ENCODE measurements around the gene SERPINB10. TPM values are rescaled to one million over a fixed set of nuclear protein-coding genes. Genes with fewer than 3 reads are reported as not detected.

SERPINB10 gene
- total and polyA plus RNA-seq, 2 donors from 2014 or later: not detected

GRCh38 chr18:63980027-63980426 is 72.3 kb downstream of the SERPINB10 start:
- intact Hi-C loops (cut with DNase I): no loop called here
- no peak overlapping the region for H3K27ac ChIP-seq (ENCODE audit: low read depth in 2 of 2, low read length in 2 of 2)
- H3K9me3 ChIP-seq (ENCODE audit: control insufficient read depth in 2 of 3, insufficient read depth in 1 of 3, low read length in 3 of 3): no peaks in the 10 kb centered on the region
- no peak for FAIRE-seq
- TF ChIP-seq, protein P1, sequence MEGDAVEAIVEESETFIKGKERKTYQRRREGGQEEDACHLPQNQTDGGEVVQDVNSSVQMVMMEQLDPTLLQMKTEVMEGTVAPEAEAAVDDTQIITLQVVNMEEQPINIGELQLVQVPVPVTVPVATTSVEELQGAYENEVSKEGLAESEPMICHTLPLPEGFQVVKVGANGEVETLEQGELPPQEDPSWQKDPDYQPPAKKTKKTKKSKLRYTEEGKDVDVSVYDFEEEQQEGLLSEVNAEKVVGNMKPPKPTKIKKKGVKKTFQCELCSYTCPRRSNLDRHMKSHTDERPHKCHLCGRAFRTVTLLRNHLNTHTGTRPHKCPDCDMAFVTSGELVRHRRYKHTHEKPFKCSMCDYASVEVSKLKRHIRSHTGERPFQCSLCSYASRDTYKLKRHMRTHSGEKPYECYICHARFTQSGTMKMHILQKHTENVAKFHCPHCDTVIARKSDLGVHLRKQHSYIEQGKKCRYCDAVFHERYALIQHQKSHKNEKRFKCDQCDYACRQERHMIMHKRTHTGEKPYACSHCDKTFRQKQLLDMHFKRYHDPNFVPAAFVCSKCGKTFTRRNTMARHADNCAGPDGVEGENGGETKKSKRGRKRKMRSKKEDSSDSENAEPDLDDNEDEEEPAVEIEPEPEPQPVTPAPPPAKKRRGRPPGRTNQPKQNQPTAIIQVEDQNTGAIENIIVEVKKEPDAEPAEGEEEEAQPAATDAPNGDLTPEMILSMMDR (IDR thresholded peaks at IDR 0.05; ENCODE audit: borderline replicate concordance, extremely low read depth, insufficient read depth): no peak
- H3K4me1 ChIP-seq (ENCODE audit: control insufficient read depth in 2 of 3, insufficient read depth in 2 of 3, low read depth in 1 of 3, low read length in 3 of 3): no peaks in the 10 kb centered on the region
- peak overlapping the region in 2 of 3 donors; percentile 31 to 53 for H3K4me3 ChIP-seq (ENCODE audit: low read length in 3 of 3)
- no peaks in the 10 kb centered on the region for H3K36me3 ChIP-seq (ENCODE audit: control insufficient read depth in 2 of 3, insufficient read depth in 3 of 3, low read length in 3 of 3)
- H3K9ac ChIP-seq (ENCODE audit: low read length in 3 of 3): no peak overlapping the region
- no peak for DNase-seq
- H3K27me3 ChIP-seq (ENCODE audit: control insufficient read depth, insufficient read depth, low read length): no peaks in the 10 kb centered on the region

DNA sequence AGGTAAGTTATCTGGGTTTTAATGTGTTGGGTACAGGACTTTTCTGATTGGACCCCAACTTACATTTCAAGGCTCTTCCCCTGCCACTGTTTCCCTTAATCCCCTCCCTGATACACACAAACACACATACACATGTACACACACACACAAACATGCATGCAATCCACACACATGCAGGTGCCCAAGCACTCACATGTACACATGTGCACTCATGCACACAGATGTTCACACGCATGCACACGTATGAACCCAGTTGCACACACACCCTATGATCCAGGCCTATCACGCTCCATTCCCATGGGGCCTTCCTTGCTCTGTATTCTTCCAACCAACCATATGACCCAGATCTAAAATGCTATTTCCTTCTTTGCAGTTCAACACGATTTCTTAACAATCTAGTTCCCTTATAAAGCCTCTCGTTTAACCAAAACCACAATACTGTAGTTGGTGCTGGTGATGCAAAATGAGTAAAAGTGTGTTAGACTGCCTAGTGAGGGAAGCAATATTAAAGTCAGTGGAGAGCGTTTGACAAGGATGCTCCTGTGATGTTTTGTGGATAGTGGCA is 73.2 kb downstream of the SERPINB10 start:
- Histone ChIP-seq H3K9ac (ENCODE audit: low read length in 3 of 3) (no peak overlapping the region), H3K27me3 (ENCODE audit: control insufficient read depth, insufficient read depth, low read length) (no peaks in the 10 kb centered on the region), H3K27ac (ENCODE audit: low read depth in 2 of 2, low read length in 2 of 2) (no peak overlapping the region), H3K4me1 (ENCODE audit: control insufficient read depth in 2 of 3, insufficient read depth in 2 of 3, low read depth in 1 of 3, low read length in 3 of 3) (no peaks in the 10 kb centered on the region), H3K9me3 (ENCODE audit: control insufficient read depth in 2 of 3, insufficient read depth in 1 of 3, low read length in 3 of 3) (no peaks in the 10 kb centered on the region), H3K36me3 (ENCODE audit: control insufficient read depth in 2 of 3, insufficient read depth in 3 of 3, low read length in 3 of 3) (no peaks in the 10 kb centered on the region), H3K4me3 (ENCODE audit: low read length in 3 of 3) (no peak overlapping the region)
- intact Hi-C loops (cut with DNase I): no loop called here
- DNase-seq (no peak), FAIRE-seq (no peak)
- TF ChIP-seq, protein P1 (IDR thresholded peaks at IDR 0.05; ENCODE audit: borderline replicate concordance, extremely low read depth, insufficient read depth): no peak

DNA sequence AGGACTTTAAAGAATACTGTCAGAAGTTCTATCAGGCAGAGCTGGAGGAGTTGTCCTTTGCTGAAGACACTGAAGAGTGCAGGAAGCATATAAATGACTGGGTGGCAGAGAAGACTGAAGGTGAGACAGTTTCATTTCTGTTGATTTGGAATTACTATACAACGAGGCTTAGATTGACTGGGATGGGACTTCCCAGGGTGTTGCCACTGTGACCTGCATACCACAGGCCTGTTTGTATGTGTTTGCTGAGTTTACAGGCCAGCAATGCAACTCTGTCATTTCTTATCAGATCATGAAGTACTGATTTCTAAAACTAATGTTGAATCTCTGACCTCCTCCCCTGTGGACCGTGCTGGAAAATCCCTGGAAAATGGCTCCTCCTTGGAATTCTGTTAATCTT is 74.0 kb downstream of the SERPINB10 start:
- intact Hi-C loops (cut with DNase I): no loop called here
- no peak for FAIRE-seq
- H3K36me3 ChIP-seq (ENCODE audit: control insufficient read depth in 2 of 3, insufficient read depth in 3 of 3, low read length in 3 of 3): no peaks in the 10 kb centered on the region

More for the DNA sequence above, 74.0 kb downstream of the SERPINB10 start:
- H3K9ac ChIP-seq (ENCODE audit: low read length in 3 of 3): no peak overlapping the region
- no peak overlapping the region for H3K4me3 ChIP-seq (ENCODE audit: low read length in 3 of 3)
- H3K9me3 ChIP-seq (ENCODE audit: control insufficient read depth in 2 of 3, insufficient read depth in 1 of 3, low read length in 3 of 3): no peaks in the 10 kb centered on the region
- DNase-seq: no peak
- no peak overlapping the region for H3K27ac ChIP-seq (ENCODE audit: low read depth in 2 of 2, low read length in 2 of 2)
- no peaks in the 10 kb centered on the region for H3K4me1 ChIP-seq (ENCODE audit: control insufficient read depth in 2 of 3, insufficient read depth in 2 of 3, low read depth in 1 of 3, low read length in 3 of 3)
- no peaks in the 10 kb centered on the region for H3K27me3 ChIP-seq (ENCODE audit: control insufficient read depth, insufficient read depth, low read length)
- TF ChIP-seq, protein P1 (IDR thresholded peaks at IDR 0.05; ENCODE audit: borderline replicate concordance, extremely low read depth, insufficient read depth): no peak

Data from kidney (tissue), 14 donors.